ENCODE measurements around the gene D2HGDH. TPM values are rescaled to one million over a fixed set of nuclear protein-coding genes. Genes with fewer than 3 reads are reported as not detected.

D2HGDH gene
- total RNA-seq, 4 donors from 2014 or later, result 15.9 to 39.6 (median 20.3) TPM

GRCh38 chr2:241708879-241709278 is 25.6 kb upstream of the D2HGDH start:
- ATAC-seq, result no peak
- H3K4me3 ChIP-seq, result no peak overlapping the region
- in situ Hi-C loops (cut with MboI; ENCODE audit: low sequenced_read_pairs in 4 of 4), result no loop called here
- no peaks in the 10 kb centered on the region for H3K9me3 ChIP-seq
- no peak overlapping the region for H3K27ac ChIP-seq
- H3K36me3 ChIP-seq, result peaks cover 0 to 90% of the 10 kb centered on the region in 2 donors
- no peaks in the 10 kb centered on the region for H3K27me3 ChIP-seq
- intact Hi-C loops (cut with DNase I; ENCODE audit: low total_unique reads), result loop anchor here (10.0 kb wide), 1 partner anchor 176 kb away; no protein-coding TSS in a partner anchor
- no peak for TF ChIP-seq CTCF (IDR thresholded peaks at IDR 0.05 in 4 of 5, conservative IDR thresholded peaks at IDR 0.05 in 1 of 5)
- no peak for TF ChIP-seq POLR2A (IDR thresholded peaks at IDR 0.05)
- no peak for DNase-seq
- no peaks in the 10 kb centered on the region for H3K4me1 ChIP-seq

GRCh38 chr2:241719093-241719492 is 15.3 kb upstream of the D2HGDH start:
- H3K9me3 ChIP-seq, result no peaks in the 10 kb centered on the region
- H3K4me1 ChIP-seq, result no peaks in the 10 kb centered on the region
- no peak overlapping the region for H3K4me3 ChIP-seq
- in situ Hi-C loops (cut with MboI; ENCODE audit: low sequenced_read_pairs in 4 of 4) (no loop called here), intact Hi-C loops (cut with DNase I; ENCODE audit: low total_unique reads) (no loop called here)
- H3K27ac ChIP-seq, result no peak overlapping the region
- peaks cover 0 to 54% of the 10 kb centered on the region in 2 donors for H3K36me3 ChIP-seq
- no peak for ATAC-seq
- TF ChIP-seq CTCF (IDR thresholded peaks at IDR 0.05 in 4 of 5, conservative IDR thresholded peaks at IDR 0.05 in 1 of 5), result no peak
- DNase-seq, result no peak
- no peaks in the 10 kb centered on the region for H3K27me3 ChIP-seq

GRCh38 chr2:241720099-241720498 is 14.3 kb upstream of the D2HGDH start:
- intact Hi-C loops (cut with DNase I; ENCODE audit: low total_unique reads), result no loop called here
- H3K27me3 ChIP-seq, result no peaks in the 10 kb centered on the region
- no peak for TF ChIP-seq CTCF (IDR thresholded peaks at IDR 0.05 in 4 of 5, conservative IDR thresholded peaks at IDR 0.05 in 1 of 5)
- no peak for TF ChIP-seq POLR2A (IDR thresholded peaks at IDR 0.05)
- no peak overlapping the region for H3K4me3 ChIP-seq
- ATAC-seq (no peak), DNase-seq (no peak)
- H3K36me3 ChIP-seq, result peaks cover 0 to 54% of the 10 kb centered on the region in 2 donors
- no peak overlapping the region for H3K27ac ChIP-seq
- H3K9me3 ChIP-seq, result no peaks in the 10 kb centered on the region
- no peaks in the 10 kb centered on the region for H3K4me1 ChIP-seq
- in situ Hi-C loops (cut with MboI; ENCODE audit: low sequenced_read_pairs in 4 of 4), result no loop called here

GRCh38 chr2:241720560-241720959 is 13.9 kb upstream of the D2HGDH start:
- intact Hi-C loops (cut with DNase I; ENCODE audit: low total_unique reads), result no loop called here
- TF ChIP-seq POLR2A (IDR thresholded peaks at IDR 0.05) (no peak), CTCF (IDR thresholded peaks at IDR 0.05 in 4 of 5, conservative IDR thresholded peaks at IDR 0.05 in 1 of 5) (no peak)
- ATAC-seq, result no peak
- DNase-seq, result no peak
- H3K4me3 ChIP-seq, result no peak overlapping the region
- peaks cover 0 to 54% of the 10 kb centered on the region in 2 donors for H3K36me3 ChIP-seq
- no peaks in the 10 kb centered on the region for H3K4me1 ChIP-seq
- in situ Hi-C loops (cut with MboI; ENCODE audit: low sequenced_read_pairs in 4 of 4), result no loop called here
- no peaks in the 10 kb centered on the region for H3K9me3 ChIP-seq
- H3K27ac ChIP-seq, result no peak overlapping the region
- H3K27me3 ChIP-seq, result no peaks in the 10 kb centered on the region

GRCh38 chr2:241721852-241722251 is 12.6 kb upstream of the D2HGDH start:
- no peaks in the 10 kb centered on the region for H3K9me3 ChIP-seq
- no peak for DNase-seq
- in situ Hi-C loops (cut with MboI; ENCODE audit: low sequenced_read_pairs in 4 of 4) (no loop called here), intact Hi-C loops (cut with DNase I; ENCODE audit: low total_unique reads) (no loop called here)
- H3K27me3 ChIP-seq, result no peaks in the 10 kb centered on the region
- H3K27ac ChIP-seq, result no peak overlapping the region
- peaks cover 0 to 54% of the 10 kb centered on the region in 2 donors for H3K36me3 ChIP-seq
- no peak overlapping the region for H3K4me3 ChIP-seq
- no peaks in the 10 kb centered on the region for H3K4me1 ChIP-seq
- no peak for ATAC-seq
- TF ChIP-seq CTCF (IDR thresholded peaks at IDR 0.05 in 4 of 5, conservative IDR thresholded peaks at IDR 0.05 in 1 of 5), result no peak
- no peak for TF ChIP-seq POLR2A (IDR thresholded peaks at IDR 0.05)
